ENCODE data around the gene PHYKPL. TPM values are rescaled to one million over a fixed set of nuclear protein-coding genes. Genes with fewer than 3 reads are reported as not detected.

The PHYKPL gene
- polyA plus RNA-seq, 1 donor from 2014 or later, result 16.9 TPM

DNA sequence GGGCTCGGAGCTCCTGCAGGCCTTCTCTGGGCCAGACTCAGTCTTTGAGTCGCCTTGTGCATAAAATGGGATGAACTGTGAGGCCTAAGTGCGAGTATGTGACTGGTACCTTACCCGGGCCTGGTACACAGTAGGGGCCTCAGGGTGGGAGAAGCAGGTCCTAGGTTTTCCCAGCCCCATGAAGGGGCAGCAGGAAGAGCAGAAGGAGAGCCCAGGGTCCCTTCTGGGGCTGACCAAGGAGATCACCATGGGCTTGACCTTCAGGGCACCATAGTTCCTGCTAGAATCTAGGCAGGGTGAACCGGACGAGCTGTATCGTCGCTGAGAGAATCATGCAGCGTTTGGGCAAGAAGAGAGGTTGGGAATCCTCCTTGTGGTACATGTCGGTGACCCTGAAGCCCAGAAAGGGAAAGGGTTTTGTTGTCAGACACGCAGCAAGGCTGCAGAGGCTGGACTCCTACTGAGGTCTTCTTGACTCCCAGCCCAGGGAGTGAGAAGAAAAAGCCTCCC, 373 bp upstream of the PHYKPL start:
- Histone ChIP-seq H2AFZ (ENCODE audit: low read depth, low read length) (peak overlapping the region; percentile 97), H3K79me2 (replicated peaks; ENCODE audit: insufficient read depth, low read length) (peaks cover 9% of the 10 kb centered on the region), H3F3A (ENCODE audit: insufficient read depth, low read length, poor library complexity, severe bottlenecking) (no peaks in the 10 kb centered on the region), H3K9ac (ENCODE audit: low read length) (peak overlapping the region; percentile 86), H3K4me3 (ENCODE audit: low read length) (peak overlapping the region; percentile 94), H4K20me1 (ENCODE audit: insufficient read depth) (no peaks in the 10 kb centered on the region), H3K9me2 (ENCODE audit: insufficient read depth, low read length) (no peaks in the 10 kb centered on the region), H3K27me3 (ENCODE audit: insufficient read depth, low read depth, low read length) (no peaks in the 10 kb centered on the region), H3K36me3 (ENCODE audit: insufficient read depth, low read length) (no peaks in the 10 kb centered on the region), H3K9me3 (ENCODE audit: low read length) (no peaks in the 10 kb centered on the region), H3K4me2 (ENCODE audit: low read length) (peak overlapping the region; percentile 25), H3K27ac (ENCODE audit: low read length) (no peak overlapping the region)
- no peak for TF ChIP-seq TAF1 (IDR thresholded peaks at IDR 0.05; ENCODE audit: low read depth)
- no peak for TF ChIP-seq EP300 (conservative IDR thresholded peaks at IDR 0.05; ENCODE audit: poor library complexity, severe bottlenecking)
- no peak for TF ChIP-seq MXI1 (conservative IDR thresholded peaks at IDR 0.05; ENCODE audit: poor library complexity, severe bottlenecking)
- TF ChIP-seq, protein P1, sequence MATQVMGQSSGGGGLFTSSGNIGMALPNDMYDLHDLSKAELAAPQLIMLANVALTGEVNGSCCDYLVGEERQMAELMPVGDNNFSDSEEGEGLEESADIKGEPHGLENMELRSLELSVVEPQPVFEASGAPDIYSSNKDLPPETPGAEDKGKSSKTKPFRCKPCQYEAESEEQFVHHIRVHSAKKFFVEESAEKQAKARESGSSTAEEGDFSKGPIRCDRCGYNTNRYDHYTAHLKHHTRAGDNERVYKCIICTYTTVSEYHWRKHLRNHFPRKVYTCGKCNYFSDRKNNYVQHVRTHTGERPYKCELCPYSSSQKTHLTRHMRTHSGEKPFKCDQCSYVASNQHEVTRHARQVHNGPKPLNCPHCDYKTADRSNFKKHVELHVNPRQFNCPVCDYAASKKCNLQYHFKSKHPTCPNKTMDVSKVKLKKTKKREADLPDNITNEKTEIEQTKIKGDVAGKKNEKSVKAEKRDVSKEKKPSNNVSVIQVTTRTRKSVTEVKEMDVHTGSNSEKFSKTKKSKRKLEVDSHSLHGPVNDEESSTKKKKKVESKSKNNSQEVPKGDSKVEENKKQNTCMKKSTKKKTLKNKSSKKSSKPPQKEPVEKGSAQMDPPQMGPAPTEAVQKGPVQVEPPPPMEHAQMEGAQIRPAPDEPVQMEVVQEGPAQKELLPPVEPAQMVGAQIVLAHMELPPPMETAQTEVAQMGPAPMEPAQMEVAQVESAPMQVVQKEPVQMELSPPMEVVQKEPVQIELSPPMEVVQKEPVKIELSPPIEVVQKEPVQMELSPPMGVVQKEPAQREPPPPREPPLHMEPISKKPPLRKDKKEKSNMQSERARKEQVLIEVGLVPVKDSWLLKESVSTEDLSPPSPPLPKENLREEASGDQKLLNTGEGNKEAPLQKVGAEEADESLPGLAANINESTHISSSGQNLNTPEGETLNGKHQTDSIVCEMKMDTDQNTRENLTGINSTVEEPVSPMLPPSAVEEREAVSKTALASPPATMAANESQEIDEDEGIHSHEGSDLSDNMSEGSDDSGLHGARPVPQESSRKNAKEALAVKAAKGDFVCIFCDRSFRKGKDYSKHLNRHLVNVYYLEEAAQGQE (IDR thresholded peaks at IDR 0.05; ENCODE audit: borderline replicate concordance), result no peak
- TF ChIP-seq POLR2AphosphoS5 (IDR thresholded peaks at IDR 0.05), result no peak
- no peak for TF ChIP-seq RAD21 (conservative IDR thresholded peaks at IDR 0.05)
- TF ChIP-seq SMC3 (conservative IDR thresholded peaks at IDR 0.05; ENCODE audit: poor library complexity), result no peak
- TF ChIP-seq, protein P2, sequence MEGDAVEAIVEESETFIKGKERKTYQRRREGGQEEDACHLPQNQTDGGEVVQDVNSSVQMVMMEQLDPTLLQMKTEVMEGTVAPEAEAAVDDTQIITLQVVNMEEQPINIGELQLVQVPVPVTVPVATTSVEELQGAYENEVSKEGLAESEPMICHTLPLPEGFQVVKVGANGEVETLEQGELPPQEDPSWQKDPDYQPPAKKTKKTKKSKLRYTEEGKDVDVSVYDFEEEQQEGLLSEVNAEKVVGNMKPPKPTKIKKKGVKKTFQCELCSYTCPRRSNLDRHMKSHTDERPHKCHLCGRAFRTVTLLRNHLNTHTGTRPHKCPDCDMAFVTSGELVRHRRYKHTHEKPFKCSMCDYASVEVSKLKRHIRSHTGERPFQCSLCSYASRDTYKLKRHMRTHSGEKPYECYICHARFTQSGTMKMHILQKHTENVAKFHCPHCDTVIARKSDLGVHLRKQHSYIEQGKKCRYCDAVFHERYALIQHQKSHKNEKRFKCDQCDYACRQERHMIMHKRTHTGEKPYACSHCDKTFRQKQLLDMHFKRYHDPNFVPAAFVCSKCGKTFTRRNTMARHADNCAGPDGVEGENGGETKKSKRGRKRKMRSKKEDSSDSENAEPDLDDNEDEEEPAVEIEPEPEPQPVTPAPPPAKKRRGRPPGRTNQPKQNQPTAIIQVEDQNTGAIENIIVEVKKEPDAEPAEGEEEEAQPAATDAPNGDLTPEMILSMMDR (IDR thresholded peaks at IDR 0.05; ENCODE audit: poor library complexity, severe bottlenecking), result no peak
- no peak for TF ChIP-seq EZH2 (IDR thresholded peaks at IDR 0.05; ENCODE audit: borderline replicate concordance, insufficient read depth, low read length, poor library complexity, severe bottlenecking)

DNA sequence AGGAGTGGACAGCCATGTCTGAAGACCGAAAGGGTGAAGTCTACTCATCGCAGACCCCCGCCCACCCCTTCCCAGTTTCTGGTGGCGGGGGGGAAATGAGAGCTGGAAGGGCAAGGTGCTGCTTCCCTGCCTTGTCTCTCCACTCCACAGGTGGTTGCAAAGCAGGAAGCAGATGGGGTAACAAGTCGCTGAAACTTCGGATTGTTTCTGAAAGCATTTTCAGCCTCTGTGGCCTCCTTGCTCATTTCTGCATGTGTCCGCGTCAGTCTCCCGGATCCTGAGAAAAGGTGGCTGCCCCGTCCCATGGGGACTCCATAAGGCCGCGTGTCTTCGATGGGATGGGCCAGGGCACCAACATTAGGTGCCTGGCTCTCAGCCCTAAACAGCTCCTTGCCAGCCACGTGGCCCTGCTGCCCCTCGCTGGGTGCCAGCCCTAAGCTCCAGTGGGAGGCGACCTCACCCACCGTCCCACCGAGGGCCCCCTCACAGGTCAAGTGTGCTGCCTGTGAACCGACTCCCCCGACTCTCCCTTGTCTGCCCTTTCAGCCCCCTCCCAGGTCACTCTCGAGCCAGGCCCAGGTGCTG, 971 bp downstream of the PHYKPL start:
- H3K36me3 ChIP-seq (ENCODE audit: insufficient read depth, low read length), result no peaks in the 10 kb centered on the region
- H3K27me3 ChIP-seq (ENCODE audit: insufficient read depth, low read depth, low read length), result no peaks in the 10 kb centered on the region
- peak overlapping the region; percentile 45 for H3K27ac ChIP-seq (ENCODE audit: low read length)
- H3K79me2 ChIP-seq (replicated peaks; ENCODE audit: insufficient read depth, low read length), result peaks cover 9% of the 10 kb centered on the region
- peak overlapping the region; percentile 94 for H3K4me3 ChIP-seq (ENCODE audit: low read length)
- H3K9ac ChIP-seq (ENCODE audit: low read length), result peak overlapping the region; percentile 86
- H4K20me1 ChIP-seq (ENCODE audit: insufficient read depth), result no peaks in the 10 kb centered on the region
- H3K9me3 ChIP-seq (ENCODE audit: low read length), result peaks cover 5% of the 10 kb centered on the region
- no peaks in the 10 kb centered on the region for H3F3A ChIP-seq (ENCODE audit: insufficient read depth, low read length, poor library complexity, severe bottlenecking)
- H2AFZ ChIP-seq (ENCODE audit: low read depth, low read length), result peak overlapping the region; percentile 97
- H3K4me2 ChIP-seq (ENCODE audit: low read length), result peak overlapping the region; percentile 77
- H3K9me2 ChIP-seq (ENCODE audit: insufficient read depth, low read length), result no peaks in the 10 kb centered on the region
- TF ChIP-seq SMC3 (conservative IDR thresholded peaks at IDR 0.05; ENCODE audit: poor library complexity) (no peak), EP300 (conservative IDR thresholded peaks at IDR 0.05; ENCODE audit: poor library complexity, severe bottlenecking) (no peak), TAF1 (IDR thresholded peaks at IDR 0.05; ENCODE audit: low read depth) (no peak)

Measured in neural cell (in vitro differentiated cells).